Esophagus squamous epithelium (tissue), 5 donors: Measurements from ENCODE around the gene KCTD14. TPM values are rescaled to one million over a fixed set of nuclear protein-coding genes. Genes with fewer than 3 reads are reported as not detected.
"Not testable (repeated sequence)": the region's sequence is repeated elsewhere in the genome, so short reads cannot be mapped to it uniquely, and the experiment has no call there.

ENCODE experiments used
- DNase-seq: peaks from one replicate; lab custom pipeline; 2025; lab: John Stamatoyannopoulos, UW
- H3K27ac ChIP-seq, 4 donors: fragments of 200-600 bp; sonication (generic); one replicate each; pipeline ENCODE4 v1.5.1; 2016 to 2019; ENCODE audit warnings: mild to moderate bottlenecking in 1 of 4
- H3K27me3 ChIP-seq, 4 donors: fragments of 200-600 bp; sonication (generic); 1 replicate in 3 of 4; 2 replicates in 1 of 4; pipeline versions ENCODE4 v1.5.1 to v1.6.0; 2017 to 2021; ENCODE audit warnings: antibody characterized with exemption in 1 of 4
- H3K36me3 ChIP-seq, 3 donors: fragments of 200-600 bp; sonication (generic); one replicate each; pipeline ENCODE4 v1.5.1; 2016 to 2019
- H3K4me1 ChIP-seq, 3 donors: fragments of 200-600 bp; sonication (generic); one replicate each; pipeline ENCODE4 v1.5.1; 2017 to 2019
- H3K4me3 ChIP-seq, 4 donors: fragments of 200-600 bp; sonication (generic); 1 replicate in 3 of 4; 2 replicates in 1 of 4; pipeline ENCODE4 v1.5.1; 2016 to 2019; ENCODE audit warnings: mild to moderate bottlenecking in 2 of 4, moderate library complexity in 1 of 4
- H3K9me3 ChIP-seq, 3 donors: fragments of 200-600 bp; sonication (generic); one replicate each; pipeline ENCODE4 v1.5.1; 2016 to 2019
- CTCF ChIP-seq, 6 experiments: fragments of 450-650 bp in 4 of 6; fragments of 200-600 bp in 2 of 6; sonication (generic) in 2 of 6; IDR thresholded peaks; one replicate each; pipeline ENCODE4 v1.5.1; 2016 to 2019; ENCODE audit warnings: antibody characterized with exemption in 6 of 6, mild to moderate bottlenecking in 4 of 6, moderate library complexity in 4 of 6
- POLR2A ChIP-seq, 4 donors: fragments of 450-650 bp; IDR thresholded peaks; one replicate each; pipeline ENCODE4 v1.6.1; 2017; ENCODE audit warnings: antibody characterized with exemption in 4 of 4, mild to moderate bottlenecking in 4 of 4, moderate library complexity in 3 of 4
- WGBS, 2 donors: methylation state at CpG; one replicate each; pipeline ENCODE4 v1.1.5; 2018; 5-methylcytosine and 5-hydroxymethylcytosine counted together
- intact Hi-C: fragments of 100-400 bp; cut with DNase I; formaldehyde crosslinking; loops from one replicate; pipeline ENCODE4 v1.15.0; 2022
- total RNA-seq, 4 donors: library from RNA; depleted of rRNA; stranded (reverse); fragments of >200 nt; gene quantifications; one replicate each; pipeline ENCODE4 v1.1.0, GENCODE V29; 2016
- donor health status: DM: yes; HTN: yes; CAD: no.

Gene KCTD14
- total RNA-seq, 4 donors from 2014 or later: 0.49 to 7.7 (median 1.00) TPM

GRCh38 chr11:78032090-78032489, 9.0 kb upstream of the KCTD14 start:
- H3K27ac ChIP-seq: no peak overlapping the region
- no peak for DNase-seq
- peaks cover 0 to 32% (median 6%) of the 10 kb centered on the region in 3 donors for H3K4me1 ChIP-seq
- no peaks in the 10 kb centered on the region for H3K9me3 ChIP-seq
- H3K36me3 ChIP-seq: no peaks in the 10 kb centered on the region
- TF ChIP-seq CTCF (IDR thresholded peaks at IDR 0.05) (no peak), POLR2A (IDR thresholded peaks at IDR 0.05) (no peak)
- intact Hi-C loops: no loop called here
- H3K27me3 ChIP-seq: no peaks in the 10 kb centered on the region
- no peak overlapping the region for H3K4me3 ChIP-seq

- no peak for TF ChIP-seq CTCF (IDR thresholded peaks at IDR 0.05)
- TF ChIP-seq POLR2A (IDR thresholded peaks at IDR 0.05): no peak
- DNase-seq: no peak
- Histone ChIP-seq H3K36me3 (no peaks in the 10 kb centered on the region), H3K9me3 (no peaks in the 10 kb centered on the region), H3K4me3 (no peak overlapping the region), H3K4me1 (peaks cover 0 to 29% (median 6%) of the 10 kb centered on the region in 3 donors), H3K27ac (no peak overlapping the region), H3K27me3 (no peaks in the 10 kb centered on the region)
- intact Hi-C loops: no loop called here
- 100% methylated on average over 2 of the region's 3 CpGs; no CpG with 5 or more reads in 1 of the 2 donors for WGBS, 2 donors
These were observed 8.6 kb upstream of the KCTD14 start for GRCh38 chr11:78031629-78032028.

GRCh38 chr11:78030429-78031325, 7.6 kb upstream of the KCTD14 start:
- WGBS, 2 donors: 33 to 39% methylated on average over 3 to 5 of the region's 7 CpGs
- Histone ChIP-seq H3K4me1 (peaks cover 0 to 29% (median 6%) of the 10 kb centered on the region in 3 donors), H3K27me3 (no peaks in the 10 kb centered on the region), H3K4me3 (no peak overlapping the region), H3K27ac (no peak overlapping the region), H3K9me3 (no peaks in the 10 kb centered on the region), H3K36me3 (no peaks in the 10 kb centered on the region)
- TF ChIP-seq POLR2A (IDR thresholded peaks at IDR 0.05) (no peak), CTCF (IDR thresholded peaks at IDR 0.05) (no peak)
- intact Hi-C loops: no loop called here
- DNase-seq: no peak

GRCh38 chr11:78028423-78028822, 5.3 kb upstream of the KCTD14 start:
- H3K27ac ChIP-seq, intact Hi-C loops, DNase-seq, H3K36me3 ChIP-seq, H3K9me3 ChIP-seq, H3K27me3 ChIP-seq, H3K4me3 ChIP-seq: not testable (repeated sequence)
- WGBS, 2 donors: 47 to 69% methylated on average over 9 of the region's 9 CpGs
- peaks cover 0 to 33% (median 6%) of the 10 kb centered on the region in 3 donors for H3K4me1 ChIP-seq

GRCh38 chr11:78027759-78028158, 4.7 kb upstream of the KCTD14 start:
- no peak overlapping the region for H3K4me3 ChIP-seq
- WGBS, 2 donors: 87 to 95% methylated on average over 2 of the region's 2 CpGs
- H3K4me1 ChIP-seq: peaks cover 6 to 39% (median 6%) of the 10 kb centered on the region in 3 donors
- H3K27me3 ChIP-seq: no peaks in the 10 kb centered on the region
- intact Hi-C loops: no loop called here
- no peaks in the 10 kb centered on the region for H3K9me3 ChIP-seq
- no peaks in the 10 kb centered on the region for H3K36me3 ChIP-seq
- no peak for DNase-seq
- no peak overlapping the region for H3K27ac ChIP-seq
- TF ChIP-seq POLR2A (IDR thresholded peaks at IDR 0.05) (no peak), CTCF (IDR thresholded peaks at IDR 0.05) (no peak)
